Lung microvascular endothelial cell (primary cell): Measurements from ENCODE around the gene CD4. TPM values are rescaled to one million over a fixed set of nuclear protein-coding genes. Genes with fewer than 3 reads are reported as not detected.
"Not testable (repeated sequence)": the region's sequence is repeated elsewhere in the genome, so short reads cannot be mapped to it uniquely, and the experiment has no call there.

Experiments used
- DNase-seq, 2 donors: peaks; one replicate each; pipeline versions ENCODE4 v3.0.0 to v3.0.0-alpha.2; 2010; ENCODE audit warnings: low read depth in 2 of 2
- total RNA-seq: library from RNA; depleted of rRNA; stranded (reverse); fragments of >200 nt; gene quantifications from 2 replicates; pipeline ENCODE4 v1.2.1, GENCODE V29; 2014

Gene CD4
- total RNA-seq, 1 donor from 2014 or later: not detected

GRCh38 chr12:6866920-6867412 lies 77.6 kb downstream of the CD4 start:
- no peak for DNase-seq

GRCh38 chr12:6867413-6868210 lies 78.3 kb downstream of the CD4 start, which contains the start of gene TPI1:
TPI1 (plus strand) TSS chr12:6867531; CDS start chr12:6867567, 36 bp downstream.
- peak; percentile 88 to 91 for DNase-seq

GRCh38 chr12:6868211-6869048 lies 79.1 kb downstream of the CD4 start:
- DNase-seq: peak in 1 of 2 donors; percentile 42

GRCh38 chr12:6869049-6870021 lies 80.0 kb downstream of the CD4 start:
- DNase-seq: peak; percentile 82 to 83

GRCh38 chr12:6870304-6870703 lies 81.0 kb downstream of the CD4 start:
- not testable (repeated sequence) for DNase-seq

Other genes starting within 250 kb of the CD4 start
- gene IFFO1, start 233.5 kb upstream of the CD4 start, total RNA-seq: 6.3 and 8.5 TPM in 2 replicates
- 7.4 and 11.7 TPM in 2 replicates for gene NOP2, start 221.2 kb upstream of the CD4 start, total RNA-seq
- gene CHD4, start 182.1 kb upstream of the CD4 start, total RNA-seq: 155 and 187 TPM in 2 replicates
- not detected in 2 replicates for gene LPAR5, start 153.6 kb upstream of the CD4 start, total RNA-seq
- 0.20 and 0.22 TPM in 2 replicates for gene ACRBP, start 142.1 kb upstream of the CD4 start, total RNA-seq
- gene ING4, start 126.4 kb upstream of the CD4 start, total RNA-seq: 34.4 and 44.0 TPM in 2 replicates
- gene ZNF384, start 100.2 kb upstream of the CD4 start, total RNA-seq: 6.3 and 8.5 TPM in 2 replicates
- not detected in 2 replicates for gene PIANP, start 88.7 kb upstream of the CD4 start, total RNA-seq
- 28.3 and 43.5 TPM in 2 replicates for gene COPS7A, start 65.5 kb upstream of the CD4 start, total RNA-seq
- 69.8 and 70.2 TPM in 2 replicates for gene MLF2, start 36.4 kb upstream of the CD4 start, total RNA-seq
- gene PTMS, start 23.2 kb upstream of the CD4 start, total RNA-seq: 45.1 and 56.0 TPM in 2 replicates
- gene LAG3, start 17.0 kb upstream of the CD4 start, total RNA-seq: 0.20 and 0.22 TPM in 2 replicates
- gene GPR162, start 32.3 kb downstream of the CD4 start, total RNA-seq: 0.20 and 0.87 TPM in 2 replicates
- 12.9 and 25.7 TPM in 2 replicates for gene P3H3, start 38.9 kb downstream of the CD4 start, total RNA-seq
- 0.22 and 0.40 TPM in 2 replicates for gene GNB3, start 51.4 kb downstream of the CD4 start, total RNA-seq
- 3.4 and 8.9 TPM in 2 replicates for gene CDCA3, start 61.8 kb downstream of the CD4 start, total RNA-seq
- 57.9 and 59.9 TPM in 2 replicates for gene USP5, start 62.6 kb downstream of the CD4 start, total RNA-seq
- gene TPI1, start 78.0 kb downstream of the CD4 start, total RNA-seq: 958 and 967 TPM in 2 replicates
- gene SPSB2, start 83.8 kb downstream of the CD4 start, total RNA-seq: 2.2 and 4.2 TPM in 2 replicates
- gene LRRC23, start 115.3 kb downstream of the CD4 start, total RNA-seq: 1.5 and 3.4 TPM in 2 replicates
- 0.99 and 1.7 TPM in 2 replicates for gene ENO2, start 125.1 kb downstream of the CD4 start, total RNA-seq
- 3.9 and 7.7 TPM in 2 replicates for gene ATN1, start 138.4 kb downstream of the CD4 start, total RNA-seq
- not detected in 2 replicates for gene RNU7-1, start 154.3 kb downstream of the CD4 start, total RNA-seq
- gene C12orf57, start 154.5 kb downstream of the CD4 start, total RNA-seq: 130 and 240 TPM in 2 replicates
- 2.2 and 3.2 TPM in 2 replicates for gene PTPN6, start 161.8 kb downstream of the CD4 start, total RNA-seq
- 124 and 150 TPM in 2 replicates for gene PHB2, start 181.1 kb downstream of the CD4 start, total RNA-seq
- 20.3 and 22.8 TPM in 2 replicates for gene EMG1, start 181.4 kb downstream of the CD4 start, total RNA-seq
- gene LPCAT3, start 228.9 kb downstream of the CD4 start, total RNA-seq: 8.5 and 9.9 TPM in 2 replicates